ENCODE results near the gene UBE2I.

GRCh38 chr16:1375741-1376410, 66.4 kb downstream of the UBE2I start:
- TF ChIP-seq ZFX (IDR thresholded peaks at IDR 0.05; ENCODE audit: borderline replicate concordance) = no peak
- TF ChIP-seq, protein P1, sequence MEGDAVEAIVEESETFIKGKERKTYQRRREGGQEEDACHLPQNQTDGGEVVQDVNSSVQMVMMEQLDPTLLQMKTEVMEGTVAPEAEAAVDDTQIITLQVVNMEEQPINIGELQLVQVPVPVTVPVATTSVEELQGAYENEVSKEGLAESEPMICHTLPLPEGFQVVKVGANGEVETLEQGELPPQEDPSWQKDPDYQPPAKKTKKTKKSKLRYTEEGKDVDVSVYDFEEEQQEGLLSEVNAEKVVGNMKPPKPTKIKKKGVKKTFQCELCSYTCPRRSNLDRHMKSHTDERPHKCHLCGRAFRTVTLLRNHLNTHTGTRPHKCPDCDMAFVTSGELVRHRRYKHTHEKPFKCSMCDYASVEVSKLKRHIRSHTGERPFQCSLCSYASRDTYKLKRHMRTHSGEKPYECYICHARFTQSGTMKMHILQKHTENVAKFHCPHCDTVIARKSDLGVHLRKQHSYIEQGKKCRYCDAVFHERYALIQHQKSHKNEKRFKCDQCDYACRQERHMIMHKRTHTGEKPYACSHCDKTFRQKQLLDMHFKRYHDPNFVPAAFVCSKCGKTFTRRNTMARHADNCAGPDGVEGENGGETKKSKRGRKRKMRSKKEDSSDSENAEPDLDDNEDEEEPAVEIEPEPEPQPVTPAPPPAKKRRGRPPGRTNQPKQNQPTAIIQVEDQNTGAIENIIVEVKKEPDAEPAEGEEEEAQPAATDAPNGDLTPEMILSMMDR (IDR thresholded peaks at IDR 0.05) = no peak
